ENCODE data around the gene RNF125. TPM values are rescaled to one million over a fixed set of nuclear protein-coding genes. Genes with fewer than 3 reads are reported as not detected.

RNF125 gene
- total and polyA plus RNA-seq, 9 of the 15 experiments (the other 6 are each of a cell fraction or from before 2014, with no cell fraction given) = 0.01 to 0.29 (median 0.07) TPM; not detected in 1

GRCh38 chr18:32072321-32072720 lies 53.7 kb downstream of the RNF125 start (continued):
- no peak for TF ChIP-seq RREB1 (CRISPR knock-in tag; IDR thresholded peaks at IDR 0.05)
- no peak for TF ChIP-seq STAT6 (CRISPR knock-in tag; IDR thresholded peaks at IDR 0.05)
- TF ChIP-seq ZBTB5 (IDR thresholded peaks at IDR 0.05) = no peak
- no peak for TF ChIP-seq RBM17 (IDR thresholded peaks at IDR 0.05; ENCODE audit: borderline replicate concordance, low read depth, low read length)
- TF ChIP-seq SP2 (IDR thresholded peaks at IDR 0.05; ENCODE audit: extremely low read depth, low read depth, low read length, poor library complexity, severe bottlenecking) = no peak
- peak; percentile 4; the same call in 1 of the 2 replicates for TF ChIP-seq REST (IDR thresholded peaks at IDR 0.05; ENCODE audit: borderline replicate concordance)
- no peak for TF ChIP-seq REST (CRISPR knock-in tag; IDR thresholded peaks at IDR 0.05; ENCODE audit: low read depth)
- TF ChIP-seq SIN3B (IDR thresholded peaks at IDR 0.05; ENCODE audit: low read depth) = no peak
